CD14-positive monocyte (primary cell): ENCODE data around the gene TNFRSF4. TPM values are rescaled to one million over a fixed set of nuclear protein-coding genes. Genes with fewer than 3 reads are reported as not detected.

Experiments
- DNase-seq, 3 donors: peaks; one replicate each; pipeline ENCODE4 v3.0.0-alpha.2; 2011 to 2022
- H2AFZ ChIP-seq: 2 replicates; pipeline ENCODE4 v1.6.0; 2012; ENCODE audit warnings: mild to moderate bottlenecking, low read depth, low read length, inconsistent platforms; ENCODE audit not compliant: insufficient read depth, poor library complexity, severe bottlenecking
- H3K27ac ChIP-seq, 2 donors: 1 replicate in 1 of 2; 2 replicates in 1 of 2; pipeline ENCODE4 v1.5.1; 2012 to 2013; ENCODE audit warnings: low read length in 2 of 2, control low read depth in 1 of 2, inconsistent platforms in 1 of 2, low read depth in 1 of 2, mild to moderate bottlenecking in 1 of 2
- H3K27me3 ChIP-seq, 2 donors: one replicate each; pipeline versions ENCODE4 v1.6.0 to v1.6.1; 2011 to 2013; ENCODE audit warnings: low read length in 2 of 2; ENCODE audit not compliant: control insufficient read depth in 2 of 2, insufficient read depth in 2 of 2
- H3K36me3 ChIP-seq, 2 donors: replicated peaks in 1 of 2; 1 replicate in 1 of 2; 2 replicates in 1 of 2; pipeline versions ENCODE4 v1.5.1 to v1.6.1; 2012 to 2013; ENCODE audit warnings: low read length in 2 of 2, control low read depth in 1 of 2, inconsistent platforms in 1 of 2, mild to moderate bottlenecking in 1 of 2; ENCODE audit not compliant: insufficient read depth in 2 of 2, control insufficient read depth in 1 of 2
- H3K4me1 ChIP-seq, 2 donors: 1 replicate in 1 of 2; 2 replicates in 1 of 2; pipeline versions ENCODE4 v1.5.1 to v1.6.1; 2012 to 2013; ENCODE audit warnings: low read length in 2 of 2, control low read depth in 1 of 2, inconsistent platforms in 1 of 2, mild to moderate bottlenecking in 1 of 2, moderate library complexity in 1 of 2; ENCODE audit not compliant: insufficient read depth in 2 of 2, control insufficient read depth in 1 of 2
- H3K4me2 ChIP-seq: replicated peaks from 2 replicates; pipeline ENCODE3; 2012; ENCODE audit warnings: low read length, moderate library complexity, mild to moderate bottlenecking; ENCODE audit not compliant: poor library complexity, severe bottlenecking; ENCODE audit errors: extremely low read depth
- H3K4me3 ChIP-seq, 3 experiments: fragments of 200-600 bp in 1 of 3; sonication (generic) in 1 of 3; replicated peaks in 1 of 3; 1 replicate in 2 of 3; 2 replicates in 1 of 3; pipeline ENCODE4 v1.5.1; 2011 to 2013; ENCODE audit warnings: low read length in 3 of 3, mild to moderate bottlenecking in 3 of 3, control low read depth in 2 of 3, low read depth in 2 of 3, inconsistent platforms in 1 of 3, moderate library complexity in 1 of 3
- H3K79me2 ChIP-seq: 2 replicates; pipeline ENCODE4 v1.6.0; 2012; ENCODE audit warnings: mild to moderate bottlenecking, control low read depth, inconsistent platforms, low read length, moderate library complexity; ENCODE audit not compliant: insufficient read depth
- H3K9ac ChIP-seq: 2 replicates; pipeline ENCODE4 v1.6.0; 2017; ENCODE audit warnings: low read length, mild to moderate bottlenecking; ENCODE audit not compliant: insufficient read depth, poor library complexity, severe bottlenecking
- H3K9me3 ChIP-seq, 2 donors: replicated peaks in 1 of 2; 1 replicate in 1 of 2; 2 replicates in 1 of 2; pipeline versions ENCODE4 v1.5.1 to v1.6.1; 2012 to 2013; ENCODE audit warnings: low read length in 2 of 2, control low read depth in 1 of 2; ENCODE audit not compliant: control insufficient read depth in 1 of 2, insufficient read depth in 1 of 2
- H4K20me1 ChIP-seq: 2 replicates; pipeline ENCODE4 v1.6.0; 2012; ENCODE audit warnings: mild to moderate bottlenecking, low read length, control low read depth, moderate library complexity; ENCODE audit not compliant: insufficient read depth
- H3K27ac Mint-ChIP-seq, 7 donors: one replicate each; pipeline ENCODE4 v1.8.0; 2020; ENCODE audit warnings: mild to moderate bottlenecking in 7 of 7, mixed read lengths in 7 of 7, moderate library complexity in 6 of 7, inconsistent platforms in 2 of 7
- H3K27me3 Mint-ChIP-seq, 3 donors: one replicate each; pipeline ENCODE4 v1.8.0; 2021 to 2022; ENCODE audit warnings: low read depth in 3 of 3, mild to moderate bottlenecking in 3 of 3, mixed read lengths in 3 of 3, moderate library complexity in 3 of 3, inconsistent platforms in 1 of 3
- H3K36me3 Mint-ChIP-seq, 2 donors: one replicate each; pipeline ENCODE4 v1.8.0; 2020; ENCODE audit warnings: mixed read lengths in 2 of 2, inconsistent platforms in 1 of 2, mild to moderate bottlenecking in 1 of 2
- H3K4me1 Mint-ChIP-seq: one replicate; pipeline ENCODE4 v1.8.0; 2020; ENCODE audit warnings: mild to moderate bottlenecking, mixed read lengths
- H3K4me3 Mint-ChIP-seq, 2 donors: one replicate each; pipeline ENCODE4 v1.8.0; 2020; ENCODE audit warnings: mild to moderate bottlenecking in 2 of 2, mixed read lengths in 2 of 2, moderate library complexity in 1 of 2
- H3K9me3 Mint-ChIP-seq, 7 donors: one replicate each; pipeline ENCODE4 v1.8.0; 2020 to 2022; ENCODE audit warnings: mixed read lengths in 7 of 7, mild to moderate bottlenecking in 6 of 7, moderate library complexity in 6 of 7, inconsistent platforms in 2 of 7
- WGBS: methylation state at CpG from one replicate; pipeline ENCODE4 v1.1.5; 2013; ENCODE audit warnings: missing lambda C conversion rate; ENCODE audit not compliant: insufficient coverage; 5-methylcytosine and 5-hydroxymethylcytosine counted together
- intact Hi-C, 2 donors: fragments of 100-400 bp; cut with micrococcal nuclease; formaldehyde crosslinking; loops; one replicate each; pipeline versions ENCODE4 v1.15.0 to v1.15.1; 2023
- polyA plus RNA-seq, 3 donors: library from polyadenylated mRNA; depleted of rRNA in 1 of 3; unstranded in 2 of 3; stranded (reverse) in 1 of 3; fragments of 300-500 nt in 2 of 3; fragments of >200 nt in 1 of 3; fragmentation: Illumina TruSeq in 2 of 3; gene quantifications; 1 replicate in 2 of 3; 2 replicates in 1 of 3; pipeline ENCODE4 v1.2.3, GENCODE V29; 2012 to 2021
- TF ChIP-seq, protein P1 (sequence below): fragments of 200-600 bp; IDR thresholded peaks from one replicate; pipeline ENCODE4 v1.8.0; 2022; ENCODE audit warnings: antibody characterized with exemption, mild to moderate bottlenecking

Gene TNFRSF4
- polyA plus RNA-seq, 3 donors: 0.05 TPM; not detected in 2

DNA sequence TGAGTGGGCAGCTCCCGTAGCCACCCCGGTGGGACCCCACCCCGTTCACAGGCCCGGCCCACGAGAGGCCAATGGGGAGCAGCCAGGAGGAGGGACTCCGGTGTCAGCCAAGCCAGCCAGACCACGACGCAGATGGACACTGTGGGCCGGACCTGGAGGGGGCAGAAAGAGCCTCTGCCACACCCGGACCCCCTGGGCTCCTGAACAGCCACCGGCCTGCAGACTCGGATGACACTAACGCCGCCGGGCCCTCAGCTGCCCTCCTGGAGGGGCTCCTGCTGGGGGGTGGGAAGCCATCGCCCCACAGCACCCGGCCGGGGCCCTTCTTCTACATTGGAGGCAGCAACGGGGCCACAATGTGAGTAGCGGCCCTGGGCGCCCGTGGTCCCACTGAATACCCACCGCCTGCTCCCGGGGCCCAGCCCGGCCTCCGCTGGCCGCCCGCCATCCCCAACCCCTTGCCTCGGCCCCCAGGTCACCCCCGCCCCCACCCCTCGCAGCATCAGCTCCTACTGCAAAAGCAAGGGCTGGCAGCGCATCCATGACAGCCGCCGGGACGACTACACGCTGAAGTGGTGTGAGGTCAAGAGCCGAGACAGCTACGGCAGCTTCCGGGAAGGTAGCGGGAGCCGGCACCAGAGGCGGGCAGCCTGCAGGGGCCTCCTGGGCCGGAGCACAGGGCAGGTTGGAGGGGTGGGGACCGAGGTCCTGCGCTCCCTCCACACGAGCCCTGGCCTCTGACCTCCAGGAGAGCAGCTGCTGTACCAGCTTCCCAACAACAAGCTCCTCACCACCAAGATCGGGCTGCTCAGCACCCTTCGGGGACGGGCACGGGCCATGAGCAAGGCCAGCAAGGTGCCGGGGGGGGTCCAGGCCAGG lies 33.7 kb downstream of the TNFRSF4 start:
- Histone ChIP-seq H3K36me3 (no peaks in the 10 kb centered on the region), H3K27ac (no peak overlapping the region), H3K4me2 (no peak overlapping the region), H3K9me3 (peaks cover 0 to 6% of the 10 kb centered on the region in 2 donors), H4K20me1 (no peaks in the 10 kb centered on the region), H3K79me2 (no peaks in the 10 kb centered on the region), H3K27me3 (peaks cover 0 to 13% of the 10 kb centered on the region in 2 donors), H2AFZ (no peak overlapping the region), H3K9ac (no peak overlapping the region), H3K4me3 (no peak overlapping the region), H3K4me1 (peaks cover 0 to 2% of the 10 kb centered on the region in 2 donors)
- Mint-ChIP-seq H3K4me1 (no peaks in the 10 kb centered on the region), H3K4me3 (peak overlapping the region in 1 of 2 donors; percentile 9), H3K9me3 (peaks cover 3 to 7% (median 5%) of the 10 kb centered on the region in 7 donors), H3K27me3 (peaks cover 10 to 32% (median 11%) of the 10 kb centered on the region in 3 donors), H3K36me3 (no peaks in the 10 kb centered on the region), H3K27ac (no peak overlapping the region)
- intact Hi-C loops: no loop called here
- DNase-seq: no peak
- WGBS: 94% methylated on average over 24 of the region's 51 CpGs
- TF ChIP-seq, protein P1, sequence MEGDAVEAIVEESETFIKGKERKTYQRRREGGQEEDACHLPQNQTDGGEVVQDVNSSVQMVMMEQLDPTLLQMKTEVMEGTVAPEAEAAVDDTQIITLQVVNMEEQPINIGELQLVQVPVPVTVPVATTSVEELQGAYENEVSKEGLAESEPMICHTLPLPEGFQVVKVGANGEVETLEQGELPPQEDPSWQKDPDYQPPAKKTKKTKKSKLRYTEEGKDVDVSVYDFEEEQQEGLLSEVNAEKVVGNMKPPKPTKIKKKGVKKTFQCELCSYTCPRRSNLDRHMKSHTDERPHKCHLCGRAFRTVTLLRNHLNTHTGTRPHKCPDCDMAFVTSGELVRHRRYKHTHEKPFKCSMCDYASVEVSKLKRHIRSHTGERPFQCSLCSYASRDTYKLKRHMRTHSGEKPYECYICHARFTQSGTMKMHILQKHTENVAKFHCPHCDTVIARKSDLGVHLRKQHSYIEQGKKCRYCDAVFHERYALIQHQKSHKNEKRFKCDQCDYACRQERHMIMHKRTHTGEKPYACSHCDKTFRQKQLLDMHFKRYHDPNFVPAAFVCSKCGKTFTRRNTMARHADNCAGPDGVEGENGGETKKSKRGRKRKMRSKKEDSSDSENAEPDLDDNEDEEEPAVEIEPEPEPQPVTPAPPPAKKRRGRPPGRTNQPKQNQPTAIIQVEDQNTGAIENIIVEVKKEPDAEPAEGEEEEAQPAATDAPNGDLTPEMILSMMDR: no peak

DNA sequence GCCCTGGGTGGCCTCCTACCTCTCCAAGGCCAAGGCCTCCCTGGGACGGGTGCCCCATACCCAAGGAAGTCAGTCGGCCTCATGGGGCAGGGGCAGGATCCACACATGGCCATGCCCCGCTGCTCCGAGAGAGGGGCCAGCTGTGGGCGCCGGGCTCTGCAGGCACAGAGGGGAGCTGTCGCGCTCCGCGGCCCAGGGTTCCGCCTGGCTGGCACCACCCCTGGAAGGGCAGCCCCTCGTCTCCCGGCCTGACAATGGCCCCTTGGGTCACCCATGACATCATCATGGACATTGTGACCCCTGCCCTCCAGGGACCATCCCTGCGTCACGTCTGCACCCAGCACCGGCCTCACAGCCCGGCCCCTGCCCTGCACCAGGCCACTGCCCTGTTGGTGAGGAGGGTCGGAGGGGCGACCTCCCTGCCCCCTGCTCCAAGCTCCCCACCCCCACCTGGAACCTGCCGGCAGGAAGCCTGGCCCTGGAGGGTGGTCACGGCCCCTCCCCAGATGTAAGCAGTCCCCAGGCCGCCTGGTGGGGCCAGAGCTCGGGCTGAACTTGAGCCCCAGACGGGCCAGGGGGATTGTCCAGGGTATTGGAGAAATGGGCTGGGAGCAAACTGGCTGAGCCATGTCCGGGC lies 34.5 kb downstream of the TNFRSF4 start:
- H3K27me3 ChIP-seq: peaks cover 0 to 14% of the 10 kb centered on the region in 2 donors
- H3K4me3 ChIP-seq: no peak overlapping the region
- no peaks in the 10 kb centered on the region for H3K79me2 ChIP-seq
- H3K27ac ChIP-seq: no peak overlapping the region
- peaks cover 13 to 37% (median 16%) of the 10 kb centered on the region in 3 donors for H3K27me3 Mint-ChIP-seq
- H2AFZ ChIP-seq: no peak overlapping the region
- no peaks in the 10 kb centered on the region for H3K4me1 Mint-ChIP-seq
- H3K4me2 ChIP-seq: no peak overlapping the region
- peaks cover 0 to 6% of the 10 kb centered on the region in 2 donors for H3K9me3 ChIP-seq
- H3K4me3 Mint-ChIP-seq: no peak overlapping the region
- no peaks in the 10 kb centered on the region for H3K36me3 ChIP-seq
- H4K20me1 ChIP-seq: no peaks in the 10 kb centered on the region
- peaks cover 0 to 2% of the 10 kb centered on the region in 2 donors for H3K4me1 ChIP-seq
- WGBS: 90% methylated on average over 18 of the region's 25 CpGs
- intact Hi-C loops: no loop called here
- H3K9me3 Mint-ChIP-seq: peaks cover 4 to 11% (median 7%) of the 10 kb centered on the region in 7 donors
- TF ChIP-seq, protein P1: no peak
- H3K27ac Mint-ChIP-seq: no peak overlapping the region
- H3K36me3 Mint-ChIP-seq: no peaks in the 10 kb centered on the region
- no peak overlapping the region for H3K9ac ChIP-seq
- no peak for DNase-seq
